Activated CD4-positive, alpha-beta T cell treated with anti-CD3 and anti-CD28 coated beads for 36 hours (primary cell): Measurements from ENCODE around the gene OR1L6. TPM values are rescaled to one million over a fixed set of nuclear protein-coding genes. Genes with fewer than 3 reads are reported as not detected.

Experiments used
- ATAC-seq: fragments of 200-7000 bp; cut with Tn5 transposase; one replicate; pipeline ENCODE4 v1.10.0; 2021; ENCODE audit warnings: mild to moderate bottlenecking, moderate library complexity
- CTCF ChIA-PET: fragments of 350-600 bp; sonication (Branson Sonifier 250); formaldehyde crosslinking; loops from one replicate; lab custom pipeline; 2021; ENCODE audit warnings: antibody characterized with exemption; lab: Charles Lee
- POLR2A ChIA-PET: fragments of 350-600 bp; sonication (Branson Sonifier 250); formaldehyde crosslinking; loops from one replicate; lab custom pipeline; 2021; ENCODE audit warnings: antibody characterized with exemption, inconsistent platforms; lab: Charles Lee
- DNase-seq: peaks from one replicate; pipeline ENCODE4 v3.0.0-alpha.2; 2020
- H3K27ac Mint-ChIP-seq: one replicate; pipeline ENCODE4 v1.8.0; 2021; ENCODE audit warnings: mixed read lengths
- H3K27me3 Mint-ChIP-seq: one replicate; pipeline ENCODE4 v1.8.0; 2021; ENCODE audit warnings: mixed read lengths
- H3K36me3 Mint-ChIP-seq: one replicate; pipeline ENCODE4 v1.8.0; 2021; ENCODE audit warnings: low read depth, mixed read lengths
- H3K4me1 Mint-ChIP-seq: one replicate; pipeline ENCODE4 v1.8.0; 2021; ENCODE audit warnings: mixed read lengths
- H3K4me3 Mint-ChIP-seq: one replicate; pipeline ENCODE4 v1.8.0; 2021; ENCODE audit warnings: mild to moderate bottlenecking, moderate library complexity, mixed read lengths
- H3K9me3 Mint-ChIP-seq: one replicate; pipeline ENCODE4 v1.8.0; 2021; ENCODE audit warnings: low read depth, mixed read lengths
- intact Hi-C, 2 experiments: fragments of 100-400 bp; cut with DNase I in 1 of 2; cut with micrococcal nuclease in 1 of 2; formaldehyde crosslinking; loops; one replicate each; pipeline versions ENCODE4 v1.14.2 to v1.15.1; 2022 to 2024; cut with DNase I, micrococcal nuclease
- total RNA-seq, 2 experiments: library from RNA; stranded (reverse); gene quantifications; one replicate each; pipeline ENCODE4 v1.2.3, GENCODE V29; 2021

OR1L6 gene, protein sequence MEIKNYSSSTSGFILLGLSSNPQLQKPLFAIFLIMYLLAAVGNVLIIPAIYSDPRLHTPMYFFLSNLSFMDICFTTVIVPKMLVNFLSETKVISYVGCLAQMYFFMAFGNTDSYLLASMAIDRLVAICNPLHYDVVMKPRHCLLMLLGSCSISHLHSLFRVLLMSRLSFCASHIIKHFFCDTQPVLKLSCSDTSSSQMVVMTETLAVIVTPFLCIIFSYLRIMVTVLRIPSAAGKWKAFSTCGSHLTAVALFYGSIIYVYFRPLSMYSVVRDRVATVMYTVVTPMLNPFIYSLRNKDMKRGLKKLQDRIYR
- total RNA-seq, result not detected

DNA sequence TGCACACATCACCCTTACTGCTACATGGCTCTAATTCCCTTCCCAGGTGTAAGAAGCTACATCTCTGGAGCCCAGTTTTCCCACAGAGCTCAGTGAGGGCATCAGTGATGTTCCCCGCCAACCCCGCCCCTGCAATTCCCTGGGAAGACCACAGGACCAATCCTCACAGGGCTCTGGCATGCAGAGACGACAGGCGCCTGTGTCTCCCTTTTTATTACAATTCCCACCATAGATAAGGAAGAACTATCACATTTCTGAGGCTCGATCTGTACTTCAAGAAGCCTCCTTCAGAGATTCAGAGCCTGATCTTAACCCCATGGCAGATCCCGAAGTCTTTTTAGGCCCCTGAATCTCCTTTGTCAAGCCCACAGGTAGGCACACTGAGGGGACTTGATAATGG lies at the start of gene OR1L6:
Gene OR1L6, plus strand, starts transcription at position 301 of the 400 bp plus-strand sequence. CDS start 7,545 bp downstream, outside the sequence.
- no peaks in the 10 kb centered on the region for H3K27me3 Mint-ChIP-seq
- H3K27ac Mint-ChIP-seq, result no peak within 1 kb of the TSS
- no peaks in the 10 kb centered on the region for H3K4me1 Mint-ChIP-seq
- peaks cover 10% of the 10 kb centered on the region for H3K9me3 Mint-ChIP-seq
- ChIA-PET CTCF (no interaction called here), POLR2A (no interaction called here)
- H3K36me3 Mint-ChIP-seq, result no peaks in the 10 kb centered on the region
- intact Hi-C loops, result no loop called here
- no peak within 1 kb of the TSS for H3K4me3 Mint-ChIP-seq
- no peak for DNase-seq
- ATAC-seq, result no peak

DNA sequence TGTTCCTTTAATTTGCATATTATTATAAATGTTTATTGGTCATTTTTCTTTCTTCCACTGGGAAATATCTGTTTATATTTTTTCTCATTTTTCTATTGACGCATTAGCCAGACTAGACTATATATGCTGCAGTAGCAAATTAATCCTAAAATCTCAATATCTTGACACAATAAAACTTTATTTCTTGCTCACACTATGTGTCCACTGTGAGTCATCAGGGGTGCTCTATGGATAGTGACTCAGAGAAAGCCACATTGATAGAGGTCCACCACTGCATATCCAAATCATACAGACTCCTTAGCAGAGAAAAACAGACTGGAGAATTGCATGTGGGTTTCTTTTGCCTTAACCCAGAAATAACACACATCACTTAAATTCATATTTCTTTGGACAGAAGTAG lies 46.4 kb upstream of the OR1L6 start:
- ATAC-seq (no peak), DNase-seq (no peak)
- peaks cover 3% of the 10 kb centered on the region for H3K9me3 Mint-ChIP-seq
- H3K36me3 Mint-ChIP-seq, result no peaks in the 10 kb centered on the region
- H3K27ac Mint-ChIP-seq, result no peak overlapping the region
- intact Hi-C loops, result no loop called here
- CTCF ChIA-PET, result no interaction called here
- H3K4me3 Mint-ChIP-seq, result no peak overlapping the region
- no peaks in the 10 kb centered on the region for H3K27me3 Mint-ChIP-seq
- H3K4me1 Mint-ChIP-seq, result no peaks in the 10 kb centered on the region
- POLR2A ChIA-PET, result no interaction called here

DNA sequence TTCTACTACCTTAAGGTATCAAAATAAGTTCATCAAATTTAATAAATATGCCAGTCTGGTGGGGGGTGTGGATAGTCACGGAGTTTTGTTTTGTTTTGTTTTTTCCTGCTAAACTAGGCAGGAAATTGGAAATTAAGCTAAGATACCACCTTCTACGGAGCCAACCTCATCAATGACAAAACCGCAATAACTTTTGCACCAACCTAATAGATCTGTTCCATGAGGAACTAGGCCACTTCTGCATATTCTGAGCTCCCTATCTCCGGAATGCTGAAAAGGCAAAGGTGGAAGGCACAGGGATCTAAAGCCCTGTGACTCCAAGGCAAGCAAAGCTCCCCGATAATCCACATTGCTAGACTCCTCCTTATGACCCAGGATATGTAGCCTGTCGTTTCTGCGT lies 24.1 kb upstream of the OR1L6 start:
- Mint-ChIP-seq H3K36me3 (no peaks in the 10 kb centered on the region), H3K27me3 (no peaks in the 10 kb centered on the region), H3K27ac (no peak overlapping the region), H3K9me3 (peaks cover 27% of the 10 kb centered on the region), H3K4me1 (no peaks in the 10 kb centered on the region), H3K4me3 (no peak overlapping the region)
- ATAC-seq (no peak), DNase-seq (no peak)
- intact Hi-C loops, result no loop called here
- ChIA-PET POLR2A (no interaction called here), CTCF (no interaction called here)

DNA sequence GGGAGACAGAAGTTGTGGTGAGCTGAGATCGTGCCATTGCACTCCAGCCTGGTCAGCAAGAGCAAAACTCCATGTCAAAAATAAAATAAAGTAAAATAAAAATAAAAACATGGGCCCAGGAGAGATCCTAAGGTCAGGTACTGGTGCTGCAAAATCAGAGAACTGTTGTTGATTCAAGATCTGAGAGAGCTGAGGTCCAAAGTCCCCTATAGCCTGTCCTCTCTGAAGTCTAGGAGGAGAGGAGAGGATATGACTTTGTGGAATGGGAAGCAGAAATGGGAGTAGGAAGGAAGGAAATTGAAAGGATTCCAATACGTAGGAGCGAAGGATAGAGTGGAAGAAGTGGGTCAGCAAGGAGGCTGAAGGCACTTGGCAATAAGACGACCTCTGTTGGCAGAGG lies 22.9 kb upstream of the OR1L6 start:
- ATAC-seq (no peak), DNase-seq (no peak)
- H3K36me3 Mint-ChIP-seq, result no peaks in the 10 kb centered on the region
- no peaks in the 10 kb centered on the region for H3K27me3 Mint-ChIP-seq
- POLR2A ChIA-PET, result no interaction called here
- H3K27ac Mint-ChIP-seq, result no peak overlapping the region
- peaks cover 36% of the 10 kb centered on the region for H3K9me3 Mint-ChIP-seq
- intact Hi-C loops, result no loop called here
- CTCF ChIA-PET, result no interaction called here
- no peak overlapping the region for H3K4me3 Mint-ChIP-seq
- H3K4me1 Mint-ChIP-seq, result no peaks in the 10 kb centered on the region

DNA sequence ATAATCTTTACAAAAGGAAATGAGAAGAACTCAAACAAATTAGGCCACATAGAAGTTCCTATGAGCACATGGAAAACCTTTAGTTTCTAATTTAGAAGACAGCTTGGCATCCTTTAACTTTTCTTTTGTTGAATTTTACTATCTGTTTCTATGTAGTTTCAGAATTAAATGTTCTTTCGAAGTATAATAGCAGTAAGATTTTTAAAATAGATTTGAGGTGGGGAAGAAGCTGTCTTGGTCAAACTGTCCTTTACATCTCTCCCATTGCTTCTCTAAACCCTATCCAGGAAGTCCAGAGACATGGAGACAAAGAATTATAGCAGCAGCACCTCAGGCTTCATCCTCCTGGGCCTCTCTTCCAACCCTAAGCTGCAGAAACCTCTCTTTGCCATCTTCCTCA lies 18.4 kb upstream of the OR1L6 start, which contains the start of gene OR1L4:
Gene OR1L4, plus strand, starts transcription at position 301 of the 400 bp plus-strand sequence. Its CDS starts 0 bp downstream, at position 301.
- peaks cover 8% of the 10 kb centered on the region for H3K36me3 Mint-ChIP-seq
- no peaks in the 10 kb centered on the region for H3K27me3 Mint-ChIP-seq
- ChIA-PET POLR2A (no interaction called here), CTCF (no interaction called here)
- H3K27ac Mint-ChIP-seq, result no peak within 1 kb of the TSS
- no peak within 1 kb of the TSS for H3K4me3 Mint-ChIP-seq
- ATAC-seq, result no peak
- H3K4me1 Mint-ChIP-seq, result no peaks in the 10 kb centered on the region
- no peak for DNase-seq
- peaks cover 52% of the 10 kb centered on the region for H3K9me3 Mint-ChIP-seq
- intact Hi-C loops, result no loop called here

DNA sequence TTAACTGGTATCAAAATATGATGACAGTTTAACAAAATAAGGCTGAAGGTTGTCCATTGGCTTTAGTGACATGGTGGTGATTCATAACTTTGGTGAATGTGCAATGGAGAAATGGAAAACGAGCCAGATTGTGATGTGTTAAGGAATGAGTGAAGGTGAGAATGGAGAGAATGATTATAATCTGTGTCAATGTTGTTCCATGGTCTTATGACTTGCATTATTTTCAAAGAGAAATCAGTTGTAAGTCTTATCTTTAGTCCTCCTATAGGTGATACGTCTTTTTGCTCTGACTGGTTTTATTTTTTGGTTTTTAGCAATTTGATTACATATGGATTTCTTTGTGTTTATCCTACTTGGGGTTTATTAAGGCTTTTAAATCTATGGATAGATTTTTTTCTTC lies 12.7 kb downstream of the OR1L6 start:
- intact Hi-C loops, result no loop called here
- ChIA-PET POLR2A (no interaction called here), CTCF (no interaction called here)
- H3K36me3 Mint-ChIP-seq, result peaks cover 8% of the 10 kb centered on the region
- ATAC-seq (no peak), DNase-seq (no peak)
- peaks cover 23% of the 10 kb centered on the region for H3K9me3 Mint-ChIP-seq
- no peak overlapping the region for H3K4me3 Mint-ChIP-seq
- H3K4me1 Mint-ChIP-seq, result no peaks in the 10 kb centered on the region
- no peak overlapping the region for H3K27ac Mint-ChIP-seq
- peaks cover 3% of the 10 kb centered on the region for H3K27me3 Mint-ChIP-seq

DNA sequence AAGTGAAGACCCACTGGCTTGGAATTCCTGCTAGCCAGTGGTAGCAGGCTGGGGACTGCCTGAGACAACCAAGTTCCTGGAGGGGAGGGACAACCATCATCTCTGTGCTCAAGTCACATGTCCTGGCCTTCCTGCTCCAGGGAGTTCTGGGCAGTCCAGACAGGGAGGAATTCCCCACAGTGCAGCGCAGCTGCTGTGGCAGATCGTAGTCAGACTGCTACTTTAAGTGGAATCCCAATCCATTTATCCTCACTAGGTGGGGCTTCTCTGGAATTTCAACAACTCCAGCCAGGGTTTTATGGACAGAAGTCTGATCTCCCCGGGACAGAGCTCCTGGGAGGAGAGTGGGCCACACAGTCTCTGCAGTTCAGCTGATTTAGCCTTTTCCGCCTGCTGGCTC lies 25.7 kb downstream of the OR1L6 start:
- ChIA-PET POLR2A (no interaction called here), CTCF (interaction anchor here (1.1 kb wide), 1 partner anchor 35 kb away, joined by 4 read pairs; no protein-coding TSS in a partner anchor)
- Mint-ChIP-seq H3K4me1 (no peaks in the 10 kb centered on the region), H3K27me3 (no peaks in the 10 kb centered on the region), H3K9me3 (peaks cover 31% of the 10 kb centered on the region), H3K36me3 (peaks cover 5% of the 10 kb centered on the region), H3K27ac (no peak overlapping the region), H3K4me3 (no peak overlapping the region)
- intact Hi-C loops, result no loop called here
- ATAC-seq (no peak), DNase-seq (no peak)

DNA sequence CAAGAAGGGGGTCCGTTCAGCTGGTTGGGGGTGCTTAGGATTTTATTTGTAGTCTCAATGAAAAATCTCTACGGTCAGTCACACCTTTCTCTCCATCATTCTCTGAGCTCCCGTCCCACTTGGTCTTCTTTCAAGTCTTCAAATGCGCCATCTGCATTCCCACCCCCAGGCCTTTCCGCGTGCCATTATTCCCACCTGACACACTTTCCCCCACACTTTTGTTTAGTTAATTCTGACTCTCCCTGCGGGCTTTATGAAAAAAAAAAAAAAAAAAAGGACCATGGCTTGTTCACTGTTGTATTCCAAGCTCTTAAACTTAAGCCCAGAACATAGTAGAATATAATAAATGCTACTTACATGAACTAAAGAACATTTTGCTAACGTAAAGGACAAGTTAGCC lies 34.9 kb downstream of the OR1L6 start:
- H3K27ac Mint-ChIP-seq, result no peak overlapping the region
- no peak for ATAC-seq
- DNase-seq, result no peak
- H3K27me3 Mint-ChIP-seq, result no peaks in the 10 kb centered on the region
- no peaks in the 10 kb centered on the region for H3K4me1 Mint-ChIP-seq
- intact Hi-C loops, result loop anchor here in 1 of 2 experiments (10.0 kb wide), 1 partner anchor 58 kb away; no protein-coding TSS in a partner anchor
- POLR2A ChIA-PET, result no interaction called here
- CTCF ChIA-PET, result no interaction called here
- H3K4me3 Mint-ChIP-seq, result no peak overlapping the region
- H3K36me3 Mint-ChIP-seq, result peaks cover 2% of the 10 kb centered on the region
- H3K9me3 Mint-ChIP-seq, result peaks cover 13% of the 10 kb centered on the region

DNA sequence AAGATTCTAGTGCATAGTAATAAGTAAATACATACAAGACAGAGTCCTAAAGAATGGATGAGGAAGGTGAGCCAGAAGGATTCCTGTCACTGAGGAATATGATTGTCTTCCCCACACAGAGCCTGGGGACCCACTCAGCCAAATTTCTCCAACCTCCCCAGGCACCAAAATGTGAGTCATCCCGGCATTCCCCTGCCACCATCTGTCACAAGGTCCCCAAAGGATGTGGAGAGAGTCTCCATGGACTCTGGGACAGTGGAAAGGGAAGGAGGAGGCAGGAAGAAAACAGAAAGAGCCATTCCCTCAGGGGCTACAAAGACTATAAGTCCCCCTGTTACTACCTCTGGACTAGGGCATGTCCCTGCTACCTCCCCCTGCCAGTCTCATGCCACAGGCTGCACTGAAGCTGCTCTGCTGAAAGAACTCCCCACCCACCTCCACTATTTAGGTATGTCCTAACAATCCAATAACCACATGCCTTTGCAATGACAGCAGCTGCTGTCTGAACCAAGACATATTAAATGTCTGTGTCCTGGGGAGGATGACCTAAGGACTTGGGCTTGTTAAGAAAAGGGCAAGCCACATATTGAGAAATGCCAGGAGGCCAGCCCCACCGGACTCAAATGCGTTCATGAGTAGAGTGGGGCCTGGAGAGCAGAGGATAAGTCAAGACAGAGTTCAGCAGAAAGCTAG lies 36.0 kb downstream of the OR1L6 start:
- no peak for DNase-seq
- H3K4me1 Mint-ChIP-seq, result no peaks in the 10 kb centered on the region
- peaks cover 2% of the 10 kb centered on the region for H3K36me3 Mint-ChIP-seq
- H3K4me3 Mint-ChIP-seq, result no peak overlapping the region
- intact Hi-C loops, result loop anchor here in 1 of 2 experiments (10.0 kb wide), 1 partner anchor 57 kb away; no protein-coding TSS in a partner anchor
- H3K9me3 Mint-ChIP-seq, result peaks cover 5% of the 10 kb centered on the region
- no peak for ATAC-seq
- H3K27me3 Mint-ChIP-seq, result no peaks in the 10 kb centered on the region
- CTCF ChIA-PET, result interaction anchor here (1.1 kb wide), 1 partner anchor 679 kb away, joined by 4 read pairs; no protein-coding TSS in a partner anchor
- POLR2A ChIA-PET, result no interaction called here
- no peak overlapping the region for H3K27ac Mint-ChIP-seq

DNA sequence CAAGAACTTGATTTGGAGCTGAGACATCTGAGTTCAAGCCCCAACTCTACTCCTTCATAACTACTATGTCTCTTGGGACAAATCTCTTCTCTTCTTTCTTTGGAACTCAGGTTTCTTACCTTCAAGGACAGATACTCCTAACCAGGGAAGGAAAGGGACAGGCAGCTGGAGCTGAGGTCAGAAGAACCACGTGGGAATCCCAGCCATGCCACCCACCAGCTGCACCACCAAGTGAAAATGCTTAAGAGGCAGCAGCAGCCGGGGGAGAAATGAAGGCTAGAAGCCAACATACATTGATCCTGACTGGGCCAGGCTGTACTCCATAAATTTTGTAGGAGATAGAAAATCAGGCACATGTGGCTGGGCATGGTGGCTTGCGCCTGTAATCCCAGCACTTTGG lies 37.1 kb downstream of the OR1L6 start:
- no peak for DNase-seq
- CTCF ChIA-PET, result no interaction called here
- POLR2A ChIA-PET, result no interaction called here

DNA sequence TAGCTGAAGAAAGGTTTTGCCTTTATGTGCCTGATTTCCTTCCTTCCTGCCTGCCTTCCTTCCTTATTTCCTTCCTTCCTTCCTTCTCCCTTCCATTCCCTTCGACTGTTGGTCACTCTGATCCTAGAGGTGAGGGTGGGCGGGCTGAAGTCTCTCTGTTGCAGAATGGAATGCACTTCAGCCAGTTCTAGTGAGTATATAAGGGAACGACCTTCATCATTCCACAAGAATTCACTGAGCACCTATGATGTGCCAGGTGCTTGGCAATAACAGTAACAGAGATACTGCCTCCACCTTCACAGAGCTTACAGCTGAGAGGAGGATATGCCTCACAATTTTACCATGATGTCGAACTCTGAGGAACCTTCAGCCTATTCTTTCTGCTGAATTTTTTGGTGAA lies 37.9 kb downstream of the OR1L6 start:
- ChIA-PET POLR2A (no interaction called here), CTCF (interaction anchor here (0.7 kb wide), 1 partner anchor 1166 kb away, joined by 3 read pairs; no protein-coding TSS in a partner anchor)
- Mint-ChIP-seq H3K4me1 (no peaks in the 10 kb centered on the region), H3K27me3 (no peaks in the 10 kb centered on the region), H3K4me3 (no peak overlapping the region), H3K27ac (no peak overlapping the region), H3K36me3 (no peaks in the 10 kb centered on the region), H3K9me3 (no peaks in the 10 kb centered on the region)
- intact Hi-C loops, result no loop called here
- no peak for DNase-seq
- ATAC-seq, result no peak

More for the DNA sequence above, 37.1 kb downstream of the OR1L6 start:
- intact Hi-C loops, result loop anchor here in 1 of 2 experiments (10.0 kb wide), 1 partner anchor 56 kb away; no protein-coding TSS in a partner anchor
- no peak overlapping the region for H3K27ac Mint-ChIP-seq
- no peak overlapping the region for H3K4me3 Mint-ChIP-seq
- ATAC-seq, result no peak
- no peaks in the 10 kb centered on the region for H3K36me3 Mint-ChIP-seq
- no peaks in the 10 kb centered on the region for H3K4me1 Mint-ChIP-seq
- no peaks in the 10 kb centered on the region for H3K27me3 Mint-ChIP-seq
- H3K9me3 Mint-ChIP-seq, result no peaks in the 10 kb centered on the region

DNA sequence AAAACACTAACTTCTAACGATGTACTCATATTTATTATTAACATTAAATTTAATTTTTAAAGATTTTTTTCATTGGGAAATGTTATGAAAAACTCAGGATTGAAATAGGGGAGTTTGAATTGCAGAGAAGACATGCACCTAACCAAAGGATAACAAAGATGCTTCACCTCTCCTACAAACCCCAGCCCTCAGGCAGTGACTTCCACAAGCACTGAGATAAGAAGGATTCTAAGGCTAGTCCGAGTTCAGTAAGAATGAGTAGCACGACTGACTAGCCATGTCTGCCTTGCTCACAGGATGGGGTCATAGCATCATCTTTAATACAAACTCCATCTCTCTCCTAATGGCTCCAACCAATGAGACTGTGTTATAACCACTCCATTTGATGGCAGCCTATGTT lies 39.6 kb downstream of the OR1L6 start:
- H3K9me3 Mint-ChIP-seq, result no peaks in the 10 kb centered on the region
- no peaks in the 10 kb centered on the region for H3K27me3 Mint-ChIP-seq
- ATAC-seq, result no peak
- H3K4me1 Mint-ChIP-seq, result no peaks in the 10 kb centered on the region
- intact Hi-C loops, result no loop called here
- CTCF ChIA-PET, result interaction anchor here (0.7 kb wide), 1 partner anchor 1603 kb away, joined by 3 read pairs; no protein-coding TSS in a partner anchor
- no peak overlapping the region for H3K27ac Mint-ChIP-seq
- no peaks in the 10 kb centered on the region for H3K36me3 Mint-ChIP-seq
- no peak for DNase-seq
- H3K4me3 Mint-ChIP-seq, result no peak overlapping the region
- POLR2A ChIA-PET, result no interaction called here
